ENCODE measurements around the gene MDFIC. TPM values are rescaled to one million over a fixed set of nuclear protein-coding genes. Genes with fewer than 3 reads are reported as not detected.

MDFIC gene
- total RNA-seq, 2 donors from 2014 or later, result 17.1 to 35.0 TPM

DNA sequence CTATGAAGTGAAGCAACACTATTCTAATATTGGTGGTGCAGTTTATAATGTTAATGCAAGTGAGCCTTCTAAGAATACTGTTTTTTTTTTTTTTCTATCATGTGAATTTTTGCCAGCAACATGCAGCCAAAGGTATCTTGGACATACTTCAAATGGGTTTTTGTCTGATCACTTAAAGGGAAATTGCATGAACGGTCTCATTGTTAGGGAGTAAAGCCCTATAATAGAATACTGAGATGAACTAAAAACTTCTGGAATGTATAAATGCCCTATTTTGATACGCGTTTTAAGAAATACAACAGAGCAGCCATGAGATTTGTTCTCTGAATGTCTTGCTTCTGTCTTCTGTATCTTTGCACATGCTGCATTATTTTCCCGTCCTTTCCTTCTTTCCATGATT is 10.5 kb upstream of the MDFIC start:
- no peaks in the 10 kb centered on the region for H3K27me3 ChIP-seq
- no peak overlapping the region for H3K4me3 ChIP-seq
- no peaks in the 10 kb centered on the region for H3K4me1 ChIP-seq
- peaks cover 0 to 6% of the 10 kb centered on the region in 2 donors for H3K9me3 ChIP-seq
- H3K36me3 ChIP-seq, result no peaks in the 10 kb centered on the region
- H3K27ac ChIP-seq, result no peak overlapping the region
- TF ChIP-seq, protein P1, sequence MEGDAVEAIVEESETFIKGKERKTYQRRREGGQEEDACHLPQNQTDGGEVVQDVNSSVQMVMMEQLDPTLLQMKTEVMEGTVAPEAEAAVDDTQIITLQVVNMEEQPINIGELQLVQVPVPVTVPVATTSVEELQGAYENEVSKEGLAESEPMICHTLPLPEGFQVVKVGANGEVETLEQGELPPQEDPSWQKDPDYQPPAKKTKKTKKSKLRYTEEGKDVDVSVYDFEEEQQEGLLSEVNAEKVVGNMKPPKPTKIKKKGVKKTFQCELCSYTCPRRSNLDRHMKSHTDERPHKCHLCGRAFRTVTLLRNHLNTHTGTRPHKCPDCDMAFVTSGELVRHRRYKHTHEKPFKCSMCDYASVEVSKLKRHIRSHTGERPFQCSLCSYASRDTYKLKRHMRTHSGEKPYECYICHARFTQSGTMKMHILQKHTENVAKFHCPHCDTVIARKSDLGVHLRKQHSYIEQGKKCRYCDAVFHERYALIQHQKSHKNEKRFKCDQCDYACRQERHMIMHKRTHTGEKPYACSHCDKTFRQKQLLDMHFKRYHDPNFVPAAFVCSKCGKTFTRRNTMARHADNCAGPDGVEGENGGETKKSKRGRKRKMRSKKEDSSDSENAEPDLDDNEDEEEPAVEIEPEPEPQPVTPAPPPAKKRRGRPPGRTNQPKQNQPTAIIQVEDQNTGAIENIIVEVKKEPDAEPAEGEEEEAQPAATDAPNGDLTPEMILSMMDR (IDR thresholded peaks at IDR 0.05), result no peak
- no peak for DNase-seq (ENCODE audit: low spot score)

DNA sequence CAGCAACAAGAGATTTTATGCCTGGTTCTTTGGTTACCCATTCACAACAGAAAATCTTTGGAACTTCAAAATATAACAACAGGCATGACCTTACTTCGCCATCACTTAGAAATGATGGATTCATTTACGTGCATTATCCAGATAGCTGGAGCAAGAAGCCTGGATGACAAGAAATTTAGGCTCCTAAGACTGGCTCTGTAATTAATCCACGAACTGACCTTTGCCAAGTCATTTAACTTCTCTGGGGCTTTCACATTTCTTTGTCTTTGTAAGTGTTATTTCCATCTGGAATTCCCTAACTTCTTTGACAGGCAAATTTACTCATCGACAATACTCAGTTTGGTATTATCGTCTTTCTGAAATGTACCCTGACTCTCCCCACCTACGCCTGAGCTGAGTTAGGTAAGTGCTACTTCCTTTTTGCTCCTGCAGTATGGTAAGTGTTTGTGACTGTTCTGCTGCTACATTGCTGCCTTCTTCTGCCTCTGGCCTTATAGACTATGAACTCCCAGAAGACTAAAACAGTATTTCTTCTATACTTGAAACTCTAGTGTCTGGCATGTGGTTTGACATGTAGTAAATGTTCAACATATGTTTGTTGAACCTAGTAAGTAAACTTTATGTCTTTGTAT is 5.5 kb upstream of the MDFIC start:
- DNase-seq (ENCODE audit: low spot score), result no peak
- Histone ChIP-seq H3K27me3 (no peaks in the 10 kb centered on the region), H3K36me3 (no peaks in the 10 kb centered on the region), H3K27ac (no peak overlapping the region), H3K4me1 (no peaks in the 10 kb centered on the region), H3K4me3 (no peak overlapping the region), H3K9me3 (no peaks in the 10 kb centered on the region)
- TF ChIP-seq, protein P1 (IDR thresholded peaks at IDR 0.05), result no peak

DNA sequence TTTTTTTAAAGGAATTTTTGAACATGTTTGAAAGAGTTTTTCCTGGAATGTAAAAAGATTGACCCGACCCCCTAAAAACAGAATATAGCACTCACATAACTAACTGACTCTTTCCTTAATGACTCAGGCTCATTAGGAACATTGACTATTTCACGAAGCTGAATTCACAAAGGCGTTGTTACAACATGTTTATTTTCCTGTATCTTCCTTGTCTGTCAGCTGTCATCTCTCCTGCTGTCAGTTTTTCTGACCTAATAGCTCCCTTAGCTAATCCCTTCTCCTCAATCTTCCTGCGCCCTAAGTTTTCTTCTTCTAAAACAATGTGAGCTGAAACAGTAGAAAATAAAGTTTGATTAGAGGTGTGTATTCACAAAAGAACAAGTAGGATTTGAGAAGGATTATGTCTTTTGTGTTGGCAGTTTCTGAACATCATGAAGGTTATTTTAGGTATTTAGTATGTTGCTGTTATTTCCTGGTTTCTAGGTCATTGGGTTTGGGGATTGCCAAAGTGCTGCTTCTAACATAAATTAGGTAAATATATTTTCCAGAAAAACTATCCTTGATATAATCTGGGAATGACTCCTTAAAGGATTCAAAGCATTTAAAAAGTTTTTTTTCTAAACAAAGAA is 4.6 kb upstream of the MDFIC start:
- Histone ChIP-seq H3K4me3 (no peak overlapping the region), H3K9me3 (no peaks in the 10 kb centered on the region), H3K27ac (no peak overlapping the region), H3K4me1 (no peaks in the 10 kb centered on the region), H3K27me3 (no peaks in the 10 kb centered on the region), H3K36me3 (no peaks in the 10 kb centered on the region)
- TF ChIP-seq, protein P1 (IDR thresholded peaks at IDR 0.05), result no peak
- no peak for DNase-seq (ENCODE audit: low spot score)

DNA sequence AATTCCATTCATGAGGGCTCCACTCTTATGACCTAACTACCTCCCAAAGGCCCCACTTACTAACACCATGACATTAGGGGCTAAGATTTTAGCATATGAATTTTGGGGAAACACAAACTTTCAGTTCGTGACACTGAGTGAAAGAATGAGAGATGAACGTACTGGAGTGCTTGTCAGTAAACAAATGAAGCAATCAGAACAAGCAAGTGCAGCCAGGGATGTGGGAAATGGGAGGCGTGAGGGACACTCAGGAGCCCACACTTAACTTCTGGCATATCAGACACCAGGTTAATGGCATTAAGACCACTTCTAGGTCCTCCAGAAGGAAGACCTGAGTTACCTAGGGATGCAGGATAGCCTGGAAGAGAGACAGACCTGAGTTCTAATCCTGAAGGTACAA is 2.3 kb upstream of the MDFIC start:
- H3K4me1 ChIP-seq, result peaks cover 0 to 11% of the 10 kb centered on the region in 2 donors
- no peak overlapping the region for H3K27ac ChIP-seq
- H3K36me3 ChIP-seq, result no peaks in the 10 kb centered on the region
- no peak overlapping the region for H3K4me3 ChIP-seq
- TF ChIP-seq, protein P1 (IDR thresholded peaks at IDR 0.05), result no peak
- H3K27me3 ChIP-seq, result no peaks in the 10 kb centered on the region
- H3K9me3 ChIP-seq, result no peaks in the 10 kb centered on the region
- no peak for DNase-seq (ENCODE audit: low spot score)

DNA sequence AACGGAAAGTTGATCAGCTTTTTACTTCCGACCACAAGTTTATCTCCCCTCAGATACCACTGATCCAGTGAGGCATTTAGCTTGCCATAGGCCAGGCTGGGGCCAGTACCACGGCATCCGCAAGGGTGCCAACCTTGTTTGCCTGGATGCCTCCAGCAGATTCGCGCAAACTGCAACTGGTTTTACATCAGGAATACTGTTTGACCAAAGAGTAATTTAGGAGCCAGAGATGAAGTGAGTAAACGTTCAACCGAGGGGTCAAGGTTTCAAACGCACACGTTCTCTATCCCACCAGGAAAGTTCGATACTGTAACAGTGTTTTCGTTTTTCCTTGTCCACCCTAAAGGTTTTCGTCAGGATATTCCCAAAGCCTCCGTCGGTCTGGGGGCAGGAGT is 266 bp upstream of the MDFIC start:
- H3K4me3 ChIP-seq, result peak overlapping the region; percentile 81 to 87
- no peaks in the 10 kb centered on the region for H3K27me3 ChIP-seq
- H3K36me3 ChIP-seq, result no peaks in the 10 kb centered on the region
- DNase-seq (ENCODE audit: low spot score), result no peak
- TF ChIP-seq, protein P1 (IDR thresholded peaks at IDR 0.05), result no peak
- peak overlapping the region; percentile 88 to 94 for H3K27ac ChIP-seq
- H3K9me3 ChIP-seq, result no peaks in the 10 kb centered on the region
- peaks cover 0 to 21% of the 10 kb centered on the region in 2 donors for H3K4me1 ChIP-seq

Data from right atrium auricular region (tissue), 2 donors.